Neutrophil (primary cell): ENCODE results near the gene IFT43.

ENCODE experiments used
- H3K27ac ChIP-seq: fragments of 200-600 bp; sonication (generic); 2 replicates; pipeline ENCODE4 v1.5.1; 2016; ENCODE audit warnings: mild to moderate bottlenecking, moderate library complexity
- H3K27me3 ChIP-seq: fragments of 200-600 bp; sonication (generic); 2 replicates; pipeline ENCODE4 v1.6.0; 2016; ENCODE audit warnings: mild to moderate bottlenecking
- H3K36me3 ChIP-seq: fragments of 200-600 bp; sonication (generic); 2 replicates; pipeline ENCODE4 v1.5.1; 2017
- H3K4me1 ChIP-seq, 2 experiments: fragments of 200-600 bp in 1 of 2; sonication (generic) in 1 of 2; 1 replicate in 1 of 2; 2 replicates in 1 of 2; pipeline versions ENCODE4 v1.5.1 to v1.6.1; 2013 to 2016; ENCODE audit warnings: low read depth in 1 of 2, low read length in 1 of 2, mild to moderate bottlenecking in 1 of 2, moderate library complexity in 1 of 2; ENCODE audit not compliant: control insufficient read depth in 1 of 2, insufficient read depth in 1 of 2
- H3K4me3 ChIP-seq, 2 experiments: fragments of 200-600 bp in 1 of 2; sonication (generic) in 1 of 2; 1 replicate in 1 of 2; 2 replicates in 1 of 2; pipeline ENCODE4 v1.5.1; 2013 to 2016; ENCODE audit warnings: low read depth in 1 of 2, low read length in 1 of 2, mild to moderate bottlenecking in 1 of 2, moderate library complexity in 1 of 2
- H3K9me3 ChIP-seq: fragments of 200-600 bp; sonication (generic); 2 replicates; pipeline ENCODE4 v1.5.1; 2016
- CTCF ChIP-seq: fragments of 200-600 bp; sonication (generic); IDR thresholded peaks from 2 replicates; pipeline ENCODE4 v1.5.1; 2016; ENCODE audit warnings: antibody characterized with exemption

The IFT43 gene

GRCh38 chr14:76063327-76063726, 77.8 kb downstream of the IFT43 start:
- TF ChIP-seq CTCF, result no peak
- H3K27me3 ChIP-seq, result no peaks in the 10 kb centered on the region
- H3K36me3 ChIP-seq, result no peaks in the 10 kb centered on the region
- H3K4me1 ChIP-seq, result no peaks in the 10 kb centered on the region
- H3K27ac ChIP-seq, result no peak overlapping the region
- H3K9me3 ChIP-seq, result no peaks in the 10 kb centered on the region
- H3K4me3 ChIP-seq, result no peak overlapping the region

- Histone ChIP-seq H3K4me3 (no peak overlapping the region), H3K4me1 (no peaks in the 10 kb centered on the region), H3K27ac (no peak overlapping the region), H3K27me3 (no peaks in the 10 kb centered on the region), H3K36me3 (no peaks in the 10 kb centered on the region), H3K9me3 (no peaks in the 10 kb centered on the region)
- TF ChIP-seq CTCF, result no peak
Measured at GRCh38 chr14:76065519-76065918, 80.0 kb downstream of the IFT43 start.

GRCh38 chr14:76067536-76067935, 82.0 kb downstream of the IFT43 start:
- Histone ChIP-seq H3K4me3 (no peak overlapping the region), H3K36me3 (no peaks in the 10 kb centered on the region), H3K27ac (no peak overlapping the region), H3K9me3 (no peaks in the 10 kb centered on the region), H3K27me3 (no peaks in the 10 kb centered on the region), H3K4me1 (no peaks in the 10 kb centered on the region)
- no peak for TF ChIP-seq CTCF

GRCh38 chr14:76073717-76074116, 88.2 kb downstream of the IFT43 start:
- Histone ChIP-seq H3K27ac (no peak overlapping the region), H3K4me1 (no peaks in the 10 kb centered on the region), H3K4me3 (no peak overlapping the region), H3K9me3 (no peaks in the 10 kb centered on the region), H3K36me3 (no peaks in the 10 kb centered on the region), H3K27me3 (no peaks in the 10 kb centered on the region)
- no peak for TF ChIP-seq CTCF

GRCh38 chr14:76077340-76077739, 91.8 kb downstream of the IFT43 start:
- H3K4me3 ChIP-seq, result no peak overlapping the region
- TF ChIP-seq CTCF, result no peak
- no peaks in the 10 kb centered on the region for H3K36me3 ChIP-seq
- H3K9me3 ChIP-seq, result no peaks in the 10 kb centered on the region
- H3K27ac ChIP-seq, result no peak overlapping the region
- no peaks in the 10 kb centered on the region for H3K27me3 ChIP-seq
- no peaks in the 10 kb centered on the region for H3K4me1 ChIP-seq

- no peak for TF ChIP-seq CTCF
- H3K36me3 ChIP-seq, result no peaks in the 10 kb centered on the region
- no peak overlapping the region for H3K27ac ChIP-seq
- no peaks in the 10 kb centered on the region for H3K9me3 ChIP-seq
- no peaks in the 10 kb centered on the region for H3K4me1 ChIP-seq
- no peaks in the 10 kb centered on the region for H3K27me3 ChIP-seq
- H3K4me3 ChIP-seq, result no peak overlapping the region
Measured at GRCh38 chr14:76078501-76078900, 92.9 kb downstream of the IFT43 start.
